ENCODE measurements around the gene ARID1B. TPM values are rescaled to one million over a fixed set of nuclear protein-coding genes. Genes with fewer than 3 reads are reported as not detected.

The ARID1B gene
- total RNA-seq, 1 donor from 2014 or later, result 62.1 TPM

- peaks cover 6% of the 10 kb centered on the region for H3K27me3 Mint-ChIP-seq (ENCODE audit: insufficient read depth, low read depth)
- H3K79me2 ChIP-seq (ENCODE audit: low read depth), result peaks cover 98% of the 10 kb centered on the region
These were observed 171.1 kb downstream of the ARID1B start for GRCh38 chr6:156948277-156948676.

GRCh38 chr6:156948807-156949206 lies 171.6 kb downstream of the ARID1B start:
- Mint-ChIP-seq H3K9me3 (no peaks in the 10 kb centered on the region), H3K27ac (peak overlapping the region; percentile 82), H3K27me3 (ENCODE audit: insufficient read depth, low read depth) (peaks cover 6% of the 10 kb centered on the region), H3K4me1 (peaks cover 61% of the 10 kb centered on the region), H3K4me3 (no peak overlapping the region), H3K36me3 (peaks cover 2% of the 10 kb centered on the region)
- peaks cover 65% of the 10 kb centered on the region for H4K20me1 ChIP-seq (ENCODE audit: low read depth)
- no peaks in the 10 kb centered on the region for H3K36me3 ChIP-seq
- H3F3A ChIP-seq (ENCODE audit: low read depth), result peaks cover 9% of the 10 kb centered on the region
- H3K27ac ChIP-seq, result no peak overlapping the region
- H2AFZ ChIP-seq (replicated peaks), result no peak overlapping the region
- no peak overlapping the region for H3K4me2 ChIP-seq
- H3K4me3 ChIP-seq, result no peak overlapping the region
- H3K79me2 ChIP-seq (ENCODE audit: low read depth), result peaks cover 98% of the 10 kb centered on the region
- H3K9me3 ChIP-seq (ENCODE audit: low read depth), result no peaks in the 10 kb centered on the region
- no peaks in the 10 kb centered on the region for H3K27me3 ChIP-seq
- H3K9ac ChIP-seq, result no peak overlapping the region
- TF ChIP-seq, protein P1, sequence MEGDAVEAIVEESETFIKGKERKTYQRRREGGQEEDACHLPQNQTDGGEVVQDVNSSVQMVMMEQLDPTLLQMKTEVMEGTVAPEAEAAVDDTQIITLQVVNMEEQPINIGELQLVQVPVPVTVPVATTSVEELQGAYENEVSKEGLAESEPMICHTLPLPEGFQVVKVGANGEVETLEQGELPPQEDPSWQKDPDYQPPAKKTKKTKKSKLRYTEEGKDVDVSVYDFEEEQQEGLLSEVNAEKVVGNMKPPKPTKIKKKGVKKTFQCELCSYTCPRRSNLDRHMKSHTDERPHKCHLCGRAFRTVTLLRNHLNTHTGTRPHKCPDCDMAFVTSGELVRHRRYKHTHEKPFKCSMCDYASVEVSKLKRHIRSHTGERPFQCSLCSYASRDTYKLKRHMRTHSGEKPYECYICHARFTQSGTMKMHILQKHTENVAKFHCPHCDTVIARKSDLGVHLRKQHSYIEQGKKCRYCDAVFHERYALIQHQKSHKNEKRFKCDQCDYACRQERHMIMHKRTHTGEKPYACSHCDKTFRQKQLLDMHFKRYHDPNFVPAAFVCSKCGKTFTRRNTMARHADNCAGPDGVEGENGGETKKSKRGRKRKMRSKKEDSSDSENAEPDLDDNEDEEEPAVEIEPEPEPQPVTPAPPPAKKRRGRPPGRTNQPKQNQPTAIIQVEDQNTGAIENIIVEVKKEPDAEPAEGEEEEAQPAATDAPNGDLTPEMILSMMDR (IDR thresholded peaks at IDR 0.05), result no peak
- TF ChIP-seq EZH2phosphoT487 (IDR thresholded peaks at IDR 0.05) (no peak), EZH2 (IDR thresholded peaks at IDR 0.05) (no peak)
- no peak for DNase-seq (ENCODE audit: low spot score)
- peaks cover 33% of the 10 kb centered on the region for H3K4me1 ChIP-seq

More at GRCh38 chr6:156948277-156948676, 171.1 kb downstream of the ARID1B start:
- no peaks in the 10 kb centered on the region for H3K27me3 ChIP-seq
- peaks cover 2% of the 10 kb centered on the region for H3K36me3 Mint-ChIP-seq
- H3K27ac Mint-ChIP-seq, result no peak overlapping the region
- no peak overlapping the region for H3K27ac ChIP-seq
- no peaks in the 10 kb centered on the region for H3K9me3 ChIP-seq (ENCODE audit: low read depth)
- H3K4me2 ChIP-seq, result no peak overlapping the region
- no peaks in the 10 kb centered on the region for H3K9me3 Mint-ChIP-seq
- no peak for TF ChIP-seq EZH2 (IDR thresholded peaks at IDR 0.05)
- TF ChIP-seq, protein P1 (IDR thresholded peaks at IDR 0.05), result no peak
- TF ChIP-seq EZH2phosphoT487 (IDR thresholded peaks at IDR 0.05), result no peak
- peaks cover 33% of the 10 kb centered on the region for H3K4me1 ChIP-seq
- DNase-seq (ENCODE audit: low spot score), result no peak
- H3K9ac ChIP-seq, result no peak overlapping the region
- H3F3A ChIP-seq (ENCODE audit: low read depth), result peaks cover 13% of the 10 kb centered on the region
- peaks cover 66% of the 10 kb centered on the region for H4K20me1 ChIP-seq (ENCODE audit: low read depth)
- no peaks in the 10 kb centered on the region for H3K36me3 ChIP-seq
- no peak overlapping the region for H3K4me3 Mint-ChIP-seq
- peaks cover 60% of the 10 kb centered on the region for H3K4me1 Mint-ChIP-seq
- H2AFZ ChIP-seq (replicated peaks), result no peak overlapping the region
- no peak overlapping the region for H3K4me3 ChIP-seq

- H3K9me3 ChIP-seq (ENCODE audit: low read depth), result no peaks in the 10 kb centered on the region
- H3K4me3 ChIP-seq, result no peak overlapping the region
- peaks cover 4% of the 10 kb centered on the region for H3F3A ChIP-seq (ENCODE audit: low read depth)
- H3K27me3 ChIP-seq, result no peaks in the 10 kb centered on the region
- H3K27me3 Mint-ChIP-seq (ENCODE audit: insufficient read depth, low read depth), result peaks cover 6% of the 10 kb centered on the region
- no peak for TF ChIP-seq EZH2 (IDR thresholded peaks at IDR 0.05)
- no peak for TF ChIP-seq EZH2phosphoT487 (IDR thresholded peaks at IDR 0.05)
- TF ChIP-seq, protein P1 (IDR thresholded peaks at IDR 0.05), result no peak
- no peak for DNase-seq (ENCODE audit: low spot score)
- H3K27ac Mint-ChIP-seq, result no peak overlapping the region
- peaks cover 63% of the 10 kb centered on the region for H4K20me1 ChIP-seq (ENCODE audit: low read depth)
- peaks cover 61% of the 10 kb centered on the region for H3K4me1 Mint-ChIP-seq
- no peaks in the 10 kb centered on the region for H3K36me3 ChIP-seq
- no peaks in the 10 kb centered on the region for H3K9me3 Mint-ChIP-seq
- peaks cover 29% of the 10 kb centered on the region for H3K4me1 ChIP-seq
- H3K9ac ChIP-seq, result no peak overlapping the region
- H3K79me2 ChIP-seq (ENCODE audit: low read depth), result peaks cover 98% of the 10 kb centered on the region
- H2AFZ ChIP-seq (replicated peaks), result no peak overlapping the region
- H3K4me2 ChIP-seq, result no peak overlapping the region
- H3K4me3 Mint-ChIP-seq, result no peak overlapping the region
- peaks cover 2% of the 10 kb centered on the region for H3K36me3 Mint-ChIP-seq
- H3K27ac ChIP-seq, result no peak overlapping the region
These were observed 172.2 kb downstream of the ARID1B start for GRCh38 chr6:156949376-156949775.

All from neural progenitor cell (in vitro differentiated cells).